ENCODE measurements around the gene NRN1. TPM values are rescaled to one million over a fixed set of nuclear protein-coding genes. Genes with fewer than 3 reads are reported as not detected.

NRN1 gene
- total and polyA plus RNA-seq, 9 donors: 1.8 to 31.9 (median 5.5) TPM

GRCh38 chr6:5960456-5960855 is 46.3 kb downstream of the NRN1 start:
- TF ChIP-seq POLR2A (IDR thresholded peaks at IDR 0.05) (no peak), EP300 (IDR thresholded peaks at IDR 0.05) (no peak), CTCF (IDR thresholded peaks at IDR 0.05) (no peak)
- intact Hi-C loops (cut with DNase I): no loop called here
- no peak overlapping the region for H3K27ac ChIP-seq
- H3K4me3 ChIP-seq: no peak overlapping the region
- 69 to 85% (median 75%) methylated on average over 5 of the region's 5 CpGs for WGBS, 3 donors
- H3K4me1 ChIP-seq (ENCODE audit: insufficient read depth): no peaks in the 10 kb centered on the region
- no peaks in the 10 kb centered on the region for H3K27me3 ChIP-seq
- no peaks in the 10 kb centered on the region for H3K9me3 ChIP-seq
- DNase-seq: no peak
- no peaks in the 10 kb centered on the region for H3K36me3 ChIP-seq

- H3K27ac ChIP-seq: no peak overlapping the region
- H3K36me3 ChIP-seq: no peaks in the 10 kb centered on the region
- no peak for DNase-seq
- no peaks in the 10 kb centered on the region for H3K27me3 ChIP-seq
- TF ChIP-seq EP300 (IDR thresholded peaks at IDR 0.05): no peak
- TF ChIP-seq POLR2A (IDR thresholded peaks at IDR 0.05): no peak
- no peak for TF ChIP-seq CTCF (IDR thresholded peaks at IDR 0.05)
- H3K4me3 ChIP-seq: no peak overlapping the region
- H3K4me1 ChIP-seq (ENCODE audit: insufficient read depth): no peaks in the 10 kb centered on the region
- intact Hi-C loops (cut with DNase I): no loop called here
- H3K9me3 ChIP-seq: no peaks in the 10 kb centered on the region
- WGBS, 3 donors: 60 to 67% (median 64%) methylated on average over 2 of the region's 2 CpGs
These were observed 47.8 kb downstream of the NRN1 start for GRCh38 chr6:5958921-5959320.

GRCh38 chr6:5956939-5957338 is 49.8 kb downstream of the NRN1 start:
- no peaks in the 10 kb centered on the region for H3K27me3 ChIP-seq
- TF ChIP-seq EP300 (IDR thresholded peaks at IDR 0.05): no peak
- no peak for TF ChIP-seq CTCF (IDR thresholded peaks at IDR 0.05)
- no peak for TF ChIP-seq POLR2A (IDR thresholded peaks at IDR 0.05)
- no peak for DNase-seq
- no peaks in the 10 kb centered on the region for H3K36me3 ChIP-seq
- H3K9me3 ChIP-seq: no peaks in the 10 kb centered on the region
- H3K27ac ChIP-seq: no peak overlapping the region
- WGBS, 3 donors: 55 to 70% (median 61%) methylated on average over 6 of the region's 6 CpGs
- intact Hi-C loops (cut with DNase I): no loop called here
- no peak overlapping the region for H3K4me3 ChIP-seq
- H3K4me1 ChIP-seq (ENCODE audit: insufficient read depth): no peaks in the 10 kb centered on the region

GRCh38 chr6:5950361-5950785 is 56.4 kb downstream of the NRN1 start:
- Histone ChIP-seq H3K27ac (no peak overlapping the region), H3K4me1 (ENCODE audit: insufficient read depth) (no peaks in the 10 kb centered on the region), H3K4me3 (no peak overlapping the region), H3K27me3 (no peaks in the 10 kb centered on the region), H3K9me3 (no peaks in the 10 kb centered on the region), H3K36me3 (no peaks in the 10 kb centered on the region)
- WGBS, 3 donors: 48 to 50% (median 49%) methylated on average over 5 of the region's 5 CpGs
- no peak for TF ChIP-seq EP300 (IDR thresholded peaks at IDR 0.05)
- no peak for TF ChIP-seq CTCF (IDR thresholded peaks at IDR 0.05)
- TF ChIP-seq POLR2A (IDR thresholded peaks at IDR 0.05): no peak
- intact Hi-C loops (cut with DNase I): no loop called here
- no peak for DNase-seq
